Stomach (tissue), 9 donors: ENCODE measurements around the gene ARFIP1. TPM values are rescaled to one million over a fixed set of nuclear protein-coding genes. Genes with fewer than 3 reads are reported as not detected.
"Not testable (repeated sequence)": the region's sequence is repeated elsewhere in the genome, so short reads cannot be mapped to it uniquely, and the experiment has no call there.

Source experiments
- DNase-seq, 2 donors: peaks; one replicate each; pipeline versions ENCODE4 v3.0.0 to v3.0.0-alpha.2; 2013 to 2019
- H3K27ac ChIP-seq, 5 donors: fragments of 200-600 bp in 4 of 5; sonication (generic) in 4 of 5; one replicate each; pipeline ENCODE4 v1.5.1; 2013 to 2019; ENCODE audit warnings: mild to moderate bottlenecking in 1 of 5, moderate library complexity in 1 of 5
- H3K27me3 ChIP-seq, 3 donors: fragments of 200-600 bp; sonication (generic); one replicate each; pipeline ENCODE4 v1.5.1; 2017 to 2019; ENCODE audit warnings: mixed run types in 1 of 3
- H3K36me3 ChIP-seq, 4 donors: fragments of 200-600 bp; sonication (generic); 1 replicate in 3 of 4; 2 replicates in 1 of 4; pipeline ENCODE4 v1.5.1; 2016 to 2019
- H3K4me1 ChIP-seq, 4 donors: fragments of 200-600 bp; sonication (generic); one replicate each; pipeline ENCODE4 v1.5.1; 2016 to 2019
- H3K4me3 ChIP-seq, 4 donors: fragments of 200-600 bp; sonication (generic) in 3 of 4; one replicate each; pipeline ENCODE4 v1.5.1; 2016 to 2019; ENCODE audit warnings: mild to moderate bottlenecking in 1 of 4
- H3K9me3 ChIP-seq, 4 donors: fragments of 200-600 bp; sonication (generic); one replicate each; pipeline ENCODE4 v1.5.1; 2016 to 2019
- EP300 ChIP-seq: sonication (generic); formaldehyde crosslinking; IDR thresholded peaks from one replicate; pipeline ENCODE4 v1.6.1; 2017; ENCODE audit warnings: antibody characterized with exemption
- POLR2A ChIP-seq, 4 donors: fragments of 450-650 bp; IDR thresholded peaks; one replicate each; pipeline ENCODE4 v1.6.1; 2016; ENCODE audit warnings: antibody characterized with exemption in 4 of 4, control low read depth in 2 of 4, mild to moderate bottlenecking in 1 of 4, moderate library complexity in 1 of 4
- POLR2AphosphoS5 ChIP-seq, 3 donors: sonication (generic); formaldehyde crosslinking; IDR thresholded peaks; one replicate each; pipeline ENCODE4 v1.6.1; 2016; ENCODE audit warnings: antibody characterized with exemption in 3 of 3
- WGBS, 5 donors: extraction: QIAGEN DNeasy Blood & Tissue Kit in 3 of 5; methylation state at CpG; one replicate each; pipeline versions ENCODE4 v1.1.5 to v1.1.7; 2013 to 2018; 5-methylcytosine and 5-hydroxymethylcytosine counted together
- intact Hi-C: fragments of 100-400 bp; cut with DNase I; formaldehyde crosslinking; loops from one replicate; pipeline ENCODE4 v1.15.1; 2023; ENCODE audit warnings: low total_unique reads
- polyA plus RNA-seq, 3 donors: library from polyadenylated mRNA; stranded (reverse); fragments of 200-250 nt; gene quantifications; one replicate each; pipeline ENCODE4 v1.2.3, GENCODE V29; 2013
- total RNA-seq, 5 donors: library from RNA; depleted of rRNA; stranded (reverse); fragments of >200 nt; gene quantifications; one replicate each; pipeline versions ENCODE4 v1.1.0 to v1.2.3, GENCODE V29; 2014 to 2016
- TF ChIP-seq, protein P1 (sequence below), 7 experiments: fragments of 450-650 bp in 4 of 7; fragments of 200-600 bp in 3 of 7; sonication (generic) in 3 of 7; IDR thresholded peaks; one replicate each; pipeline ENCODE4 v1.5.1; 2016 to 2019; ENCODE audit warnings: antibody characterized with exemption in 7 of 7, control low read depth in 2 of 7, mild to moderate bottlenecking in 1 of 7
- donor health status: healthy with polysubstance abuse.
- donor health status: Bipolar disorder and iron deficiency.
- donor health status: healthy.

The ARFIP1 gene
- total and polyA plus RNA-seq, 8 donors: 15.3 to 103 (median 39.4) TPM

DNA sequence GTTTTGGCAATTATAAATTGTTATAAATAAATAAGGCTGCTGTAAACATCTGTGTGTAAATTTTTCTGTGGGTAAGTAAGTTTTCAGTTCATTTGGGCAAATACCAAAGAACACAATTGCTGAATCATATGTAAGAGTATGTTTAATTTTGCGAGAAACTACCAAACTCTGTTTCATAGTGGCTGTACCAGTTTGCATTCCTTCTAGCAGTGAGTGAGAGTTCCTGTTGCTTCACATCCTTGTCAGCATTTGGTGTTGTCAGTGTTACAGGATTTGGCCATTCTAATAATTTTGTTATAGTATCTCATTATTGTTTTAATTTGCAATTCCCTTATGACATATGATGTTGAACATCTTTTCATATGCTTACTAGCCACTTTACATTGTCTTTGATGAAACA lies 48.4 kb downstream of the ARFIP1 start:
- no peak for DNase-seq
- Histone ChIP-seq H3K4me3 (no peak overlapping the region), H3K27ac (no peak overlapping the region), H3K36me3 (peaks cover 0 to 20% (median 12%) of the 10 kb centered on the region in 4 donors), H3K27me3 (no peaks in the 10 kb centered on the region), H3K4me1 (no peaks in the 10 kb centered on the region), H3K9me3 (peaks cover 0 to 7% (median 0%) of the 10 kb centered on the region in 4 donors)
- WGBS, 5 donors: 89 to 95% (median 91%) methylated on average over 1 of the region's 1 CpG
- TF ChIP-seq, protein P1, sequence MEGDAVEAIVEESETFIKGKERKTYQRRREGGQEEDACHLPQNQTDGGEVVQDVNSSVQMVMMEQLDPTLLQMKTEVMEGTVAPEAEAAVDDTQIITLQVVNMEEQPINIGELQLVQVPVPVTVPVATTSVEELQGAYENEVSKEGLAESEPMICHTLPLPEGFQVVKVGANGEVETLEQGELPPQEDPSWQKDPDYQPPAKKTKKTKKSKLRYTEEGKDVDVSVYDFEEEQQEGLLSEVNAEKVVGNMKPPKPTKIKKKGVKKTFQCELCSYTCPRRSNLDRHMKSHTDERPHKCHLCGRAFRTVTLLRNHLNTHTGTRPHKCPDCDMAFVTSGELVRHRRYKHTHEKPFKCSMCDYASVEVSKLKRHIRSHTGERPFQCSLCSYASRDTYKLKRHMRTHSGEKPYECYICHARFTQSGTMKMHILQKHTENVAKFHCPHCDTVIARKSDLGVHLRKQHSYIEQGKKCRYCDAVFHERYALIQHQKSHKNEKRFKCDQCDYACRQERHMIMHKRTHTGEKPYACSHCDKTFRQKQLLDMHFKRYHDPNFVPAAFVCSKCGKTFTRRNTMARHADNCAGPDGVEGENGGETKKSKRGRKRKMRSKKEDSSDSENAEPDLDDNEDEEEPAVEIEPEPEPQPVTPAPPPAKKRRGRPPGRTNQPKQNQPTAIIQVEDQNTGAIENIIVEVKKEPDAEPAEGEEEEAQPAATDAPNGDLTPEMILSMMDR (IDR thresholded peaks at IDR 0.05): no peak
- TF ChIP-seq POLR2A (IDR thresholded peaks at IDR 0.05) (no peak), EP300 (no peak), POLR2AphosphoS5 (IDR thresholded peaks at IDR 0.05) (no peak)
- intact Hi-C loops: no loop called here

DNA sequence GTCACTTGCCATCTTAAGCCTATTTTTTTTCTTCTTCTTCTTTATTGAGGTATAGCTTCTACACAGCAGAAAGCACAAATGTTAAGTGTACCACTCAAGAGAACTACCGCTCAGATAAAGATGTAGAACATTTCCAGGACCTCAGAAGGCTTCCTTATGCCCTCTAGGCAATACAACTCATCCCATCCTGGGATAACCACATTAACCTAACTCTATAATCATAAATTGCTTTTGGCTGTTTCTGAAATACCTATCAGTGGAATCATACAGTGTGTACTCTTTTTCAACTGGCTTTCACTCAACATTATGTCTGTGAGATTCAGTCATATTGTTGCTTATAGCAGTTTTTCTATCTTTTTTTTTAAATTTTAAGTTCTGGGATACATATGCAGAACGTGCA lies 51.7 kb downstream of the ARFIP1 start:
- DNase-seq: no peak
- Histone ChIP-seq H3K27ac (no peak overlapping the region), H3K27me3 (no peaks in the 10 kb centered on the region), H3K4me1 (no peaks in the 10 kb centered on the region), H3K4me3 (no peak overlapping the region), H3K9me3 (peaks cover 0 to 7% (median 0%) of the 10 kb centered on the region in 4 donors), H3K36me3 (peaks cover 0 to 47% (median 41%) of the 10 kb centered on the region in 4 donors)
- TF ChIP-seq POLR2A (IDR thresholded peaks at IDR 0.05): no peak
- TF ChIP-seq, protein P1 (IDR thresholded peaks at IDR 0.05): no peak
- no peak for TF ChIP-seq POLR2AphosphoS5 (IDR thresholded peaks at IDR 0.05)
- TF ChIP-seq EP300: no peak
- WGBS, 5 donors: 97 to 100% (median 98%) methylated on average over 2 of the region's 2 CpGs
- intact Hi-C loops: no loop called here

DNA sequence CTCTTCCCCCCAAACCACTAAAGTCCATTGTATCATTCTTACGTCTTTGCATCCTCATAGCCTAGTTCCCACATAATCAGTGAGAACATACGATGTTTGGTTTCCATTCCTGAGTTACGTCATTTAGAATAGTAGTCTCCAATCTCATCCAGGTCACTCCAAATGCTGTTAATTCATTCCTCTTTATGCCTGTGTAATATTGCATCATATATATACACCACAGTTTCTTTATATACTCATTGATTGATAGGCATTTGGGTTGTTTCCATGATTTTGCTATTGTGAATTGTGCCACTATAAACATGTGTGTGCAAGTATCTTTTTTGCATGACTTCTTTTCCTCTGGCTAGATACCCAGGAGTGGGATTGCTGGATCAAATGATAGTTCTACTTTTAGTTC lies 57.2 kb downstream of the ARFIP1 start:
- peaks cover 0 to 54% (median 35%) of the 10 kb centered on the region in 4 donors for H3K36me3 ChIP-seq

DNA sequence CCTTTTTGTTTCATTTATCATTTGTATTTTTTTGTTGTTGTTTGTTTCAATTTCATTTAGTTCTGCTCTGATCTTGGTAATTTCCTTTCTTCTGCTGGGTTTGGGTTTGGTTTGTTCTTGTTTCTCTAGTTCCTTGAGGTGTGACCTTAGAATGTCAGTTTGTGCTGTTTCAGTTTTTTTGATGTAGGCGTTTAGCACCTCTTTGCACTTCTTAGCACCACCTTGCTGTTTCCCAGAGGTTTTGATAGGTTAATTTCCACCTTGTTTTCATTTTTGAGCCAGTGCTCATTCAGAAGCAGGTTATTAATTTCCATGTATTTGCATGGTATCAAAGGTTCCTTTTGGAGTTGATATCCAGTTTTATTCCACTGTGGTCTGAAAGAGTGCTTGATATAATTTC lies 60.0 kb downstream of the ARFIP1 start:
- not testable (repeated sequence) for H3K4me3 ChIP-seq, H3K27ac ChIP-seq, H3K27me3 ChIP-seq, H3K4me1 ChIP-seq, DNase-seq
- intact Hi-C loops: loop anchor here (5.0 to 10.0 kb wide), 2 partner anchors 248 to 285 kb away; no protein-coding TSS in a partner anchor
- Histone ChIP-seq H3K9me3 (peaks cover 0 to 12% (median 5%) of the 10 kb centered on the region in 4 donors), H3K36me3 (peaks cover 0 to 39% (median 17%) of the 10 kb centered on the region in 4 donors)
- 66 to 82% (median 79%) methylated on average over 1 of the region's 1 CpG for WGBS, 5 donors

More for the DNA sequence above, 57.2 kb downstream of the ARFIP1 start:
- Histone ChIP-seq H3K27me3 (no peaks in the 10 kb centered on the region), H3K4me3 (no peak overlapping the region), H3K27ac (no peak overlapping the region), H3K4me1 (no peaks in the 10 kb centered on the region), H3K9me3 (peaks cover 0 to 10% (median 5%) of the 10 kb centered on the region in 4 donors)
- TF ChIP-seq, protein P1 (IDR thresholded peaks at IDR 0.05): no peak
- no peak for TF ChIP-seq EP300
- TF ChIP-seq POLR2AphosphoS5 (IDR thresholded peaks at IDR 0.05): no peak
- no peak for TF ChIP-seq POLR2A (IDR thresholded peaks at IDR 0.05)
- intact Hi-C loops: no loop called here
- 88 to 97% (median 94%) methylated on average over 3 of the region's 3 CpGs for WGBS, 5 donors
- DNase-seq: no peak

DNA sequence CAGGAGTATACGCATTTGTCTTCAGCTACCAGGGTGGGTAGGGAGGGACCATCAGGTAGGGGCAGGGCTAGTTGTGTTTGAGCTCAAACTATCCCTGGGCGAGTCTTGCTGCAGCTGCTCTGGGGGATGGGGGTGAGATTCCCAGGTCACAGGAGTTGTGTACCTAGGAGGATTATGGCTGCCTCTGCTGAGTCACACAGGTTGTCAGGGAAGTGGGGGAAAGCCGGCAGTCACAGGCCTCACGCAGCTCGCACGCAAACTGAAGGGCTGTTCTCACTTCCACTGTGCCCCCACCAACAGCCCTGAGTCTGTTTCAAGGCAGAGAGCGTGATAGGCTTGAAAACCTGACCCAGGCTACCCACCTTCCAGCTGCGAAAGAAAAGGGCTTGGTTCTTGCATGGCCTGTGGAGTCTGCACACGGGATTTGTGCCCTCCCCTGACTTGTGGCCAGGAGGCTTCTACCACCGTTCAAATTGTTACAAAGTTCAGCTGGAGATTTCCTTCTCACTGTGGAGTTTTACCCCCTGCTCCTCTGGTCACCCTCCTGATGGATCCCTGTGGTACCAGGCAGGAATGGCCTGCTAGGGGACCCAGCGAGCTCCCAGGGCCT lies 63.8 kb downstream of the ARFIP1 start:
- no peak overlapping the region for H3K4me3 ChIP-seq
- H3K27me3 ChIP-seq: no peaks in the 10 kb centered on the region
- WGBS, 5 donors: 62 to 81% (median 74%) methylated on average over 11 of the region's 11 CpGs
- DNase-seq: peak in 1 of 2 donors; percentile 62
- TF ChIP-seq POLR2AphosphoS5 (IDR thresholded peaks at IDR 0.05): no peak
- TF ChIP-seq POLR2A (IDR thresholded peaks at IDR 0.05): no peak
- intact Hi-C loops: loop anchor here (5.0 to 10.0 kb wide), 2 partner anchors 244 to 281 kb away; no protein-coding TSS in a partner anchor
- H3K9me3 ChIP-seq: peaks cover 0 to 12% (median 5%) of the 10 kb centered on the region in 4 donors
- H3K27ac ChIP-seq: peak overlapping the region in 4 of 5 donors; percentile 2 to 32 (median 18)
- peaks cover 0 to 16% (median 2%) of the 10 kb centered on the region in 4 donors for H3K4me1 ChIP-seq
- H3K36me3 ChIP-seq: peaks cover 0 to 17% (median 6%) of the 10 kb centered on the region in 4 donors
